NB4 (cell line): Measurements from ENCODE around the gene AP4E1.

ENCODE experiments used
- CTCF ChIP-seq: IDR thresholded peaks from one replicate; pipeline ENCODE4 v1.5.1; 2012; ENCODE audit warnings: low read depth, low read length
- MAX ChIP-seq: IDR thresholded peaks from 2 replicates; pipeline ENCODE4 v1.6.1; 2011; ENCODE audit warnings: low read depth, low read length
- MYC ChIP-seq: IDR thresholded peaks from 2 replicates; pipeline ENCODE4 v1.6.1; 2011; ENCODE audit warnings: low read depth, low read length
- POLR2A ChIP-seq: IDR thresholded peaks from 2 replicates; pipeline ENCODE4 v1.6.1; 2011; ENCODE audit warnings: mild to moderate bottlenecking; ENCODE audit not compliant: insufficient read length; ENCODE audit errors: extremely low read depth

GRCh38 chr15:50911621-50912020 is 3.1 kb downstream of the AP4E1 start:
- TF ChIP-seq CTCF (no peak), POLR2A (no peak), MAX (no peak), MYC (no peak)
